Bronchial epithelial cell (primary cell): ENCODE results near the gene CMSS1. TPM values are rescaled to one million over a fixed set of nuclear protein-coding genes. Genes with fewer than 3 reads are reported as not detected.

Source experiments
- DNase-seq: peaks from one replicate; pipeline ENCODE4 v3.0.0-alpha.2; 2010; ENCODE audit warnings: low read depth
- FAIRE-seq: peaks from 2 replicates; lab custom pipeline; 2011; peaks lifted over from hg19 to GRCh38; lab: Jason Lieb, UNC
- H3K27me3 ChIP-seq: 2 replicates; pipeline ENCODE4 v1.5.1; 2011; ENCODE audit warnings: low read length; ENCODE audit not compliant: control insufficient read depth, insufficient read depth
- H3K36me3 ChIP-seq: 2 replicates; pipeline ENCODE4 v1.5.1; 2011; ENCODE audit warnings: low read length; ENCODE audit not compliant: control insufficient read depth, insufficient read depth
- H3K4me3 ChIP-seq: 2 replicates; pipeline ENCODE4 v1.5.1; 2011; ENCODE audit warnings: mild to moderate bottlenecking, low read depth, low read length, control low read depth
- CTCF ChIP-seq: IDR thresholded peaks from 2 replicates; pipeline ENCODE4 v1.5.1; 2011; ENCODE audit warnings: mild to moderate bottlenecking, moderate library complexity, low read length, control low read depth, inconsistent platforms; ENCODE audit not compliant: insufficient read depth, severe bottlenecking
- total RNA-seq: library from RNA; depleted of rRNA; stranded (reverse); fragments of >200 nt; gene quantifications from 2 replicates; pipeline ENCODE4 v1.2.1, GENCODE V29; 2014

CMSS1 gene
- total RNA-seq, 1 donor from 2014 or later: 21.3 TPM

DNA sequence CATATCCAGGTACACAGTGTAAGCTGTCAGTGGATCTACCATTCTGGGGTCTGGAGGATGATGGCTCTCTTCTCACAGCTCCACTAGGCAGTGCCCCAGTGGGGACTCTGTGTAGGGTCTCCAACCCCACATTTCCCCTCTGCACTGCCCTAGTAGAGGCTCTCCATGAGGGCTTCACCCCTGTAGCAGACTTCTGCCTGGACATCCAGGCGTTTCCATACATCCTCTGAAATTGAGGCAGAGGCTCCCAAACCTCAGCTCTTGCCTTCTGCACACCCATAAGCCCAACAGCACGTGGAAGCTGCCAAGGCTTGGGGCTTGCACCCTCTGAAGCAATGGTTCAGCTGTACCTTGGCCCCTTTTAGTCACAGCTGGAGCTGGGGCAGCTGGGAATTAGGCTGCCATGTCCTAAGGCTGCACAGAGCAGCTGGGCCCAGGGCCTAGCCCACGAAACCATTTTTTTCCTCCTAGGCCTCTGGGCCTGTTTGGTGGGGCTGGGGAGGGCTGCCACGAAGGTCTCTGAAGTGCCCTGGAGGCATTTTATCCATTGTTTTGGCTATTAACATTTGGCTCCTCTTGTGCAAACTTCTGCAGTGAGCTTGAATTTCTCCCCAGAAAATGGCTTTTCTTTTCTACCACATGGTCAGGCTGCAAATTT is 362.2 kb downstream of the CMSS1 start:
- TF ChIP-seq CTCF: no peak
- no peaks in the 10 kb centered on the region for H3K36me3 ChIP-seq
- no peak for DNase-seq
- no peaks in the 10 kb centered on the region for H3K27me3 ChIP-seq
- FAIRE-seq: no peak
- no peak overlapping the region for H3K4me3 ChIP-seq

DNA sequence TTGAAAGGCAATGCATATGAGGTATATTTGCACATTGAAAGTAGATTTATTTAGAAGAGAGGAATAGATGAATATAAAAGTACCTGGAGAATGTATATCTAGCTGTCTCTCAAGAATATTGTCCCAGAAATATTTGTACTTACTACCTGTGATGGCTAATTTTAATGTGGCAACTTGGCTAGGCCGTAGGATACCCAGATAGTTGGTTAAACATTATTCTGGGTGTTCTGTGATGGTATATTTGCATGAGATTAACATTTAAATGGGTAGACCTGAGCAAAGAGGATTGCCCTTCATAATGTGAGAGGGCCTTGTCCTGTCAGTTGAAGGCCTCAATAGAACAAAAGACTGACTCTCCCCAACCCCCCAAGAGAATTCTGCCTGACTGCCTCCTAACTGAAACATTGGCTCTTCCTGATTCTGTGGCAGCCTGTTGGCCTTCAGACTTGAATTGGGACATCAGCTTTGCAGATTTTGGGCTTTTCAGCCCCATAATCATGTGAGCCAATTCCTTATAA is 366.0 kb downstream of the CMSS1 start:
- H3K36me3 ChIP-seq: no peaks in the 10 kb centered on the region
- no peak for TF ChIP-seq CTCF
- no peak for DNase-seq
- H3K4me3 ChIP-seq: no peak overlapping the region
- FAIRE-seq: no peak
- H3K27me3 ChIP-seq: no peaks in the 10 kb centered on the region

DNA sequence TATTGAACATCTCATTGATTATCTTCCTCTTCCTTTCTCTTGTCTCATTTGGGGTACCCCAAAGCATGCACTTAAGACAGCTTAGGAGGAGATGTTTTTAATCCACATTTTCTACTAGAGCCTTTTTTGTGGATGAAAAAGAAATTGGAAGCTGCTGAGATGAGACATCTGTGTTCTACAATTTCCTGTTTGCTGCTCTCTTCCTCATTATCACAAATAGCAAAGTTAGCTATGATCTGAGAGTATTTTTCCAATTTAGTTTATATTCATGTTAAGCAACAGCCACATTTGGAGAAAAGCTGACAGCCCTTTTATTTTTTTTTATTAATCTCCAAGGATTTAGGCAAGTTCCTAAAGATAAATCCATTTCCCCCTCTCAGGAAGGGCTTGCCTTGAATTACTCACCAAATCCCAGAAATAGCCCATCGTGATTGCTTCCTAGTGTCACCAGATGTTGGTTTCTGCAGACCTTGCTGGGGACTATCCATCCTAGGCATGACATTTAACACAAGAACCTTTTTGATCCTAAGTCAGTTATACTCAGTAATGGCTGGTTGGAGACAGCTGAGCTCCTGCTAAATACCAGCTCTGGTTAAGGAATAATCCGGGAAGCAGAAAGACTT is 367.4 kb downstream of the CMSS1 start:
- H3K4me3 ChIP-seq: no peak overlapping the region
- no peak for TF ChIP-seq CTCF
- H3K27me3 ChIP-seq: no peaks in the 10 kb centered on the region
- DNase-seq: no peak
- H3K36me3 ChIP-seq: no peaks in the 10 kb centered on the region
- no peak for FAIRE-seq

DNA sequence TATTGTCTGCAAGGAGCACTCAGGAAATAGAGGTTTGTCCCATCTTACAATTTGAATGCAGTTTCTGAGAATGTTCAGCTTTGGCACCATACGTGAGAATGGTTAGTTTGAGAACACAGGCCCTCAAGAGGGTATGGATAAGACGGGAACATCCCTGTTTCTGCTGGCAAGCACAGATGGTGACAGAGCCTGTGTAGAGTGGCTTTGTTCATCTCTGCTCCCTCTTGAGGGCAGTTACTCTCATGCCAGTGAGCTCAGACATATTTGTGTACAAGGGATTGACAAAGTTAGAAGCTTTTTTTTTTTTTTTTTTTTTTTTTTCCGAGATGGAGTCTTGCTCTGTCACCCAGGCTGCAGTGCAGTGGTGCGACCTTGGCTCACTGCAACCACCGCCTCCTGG is 368.2 kb downstream of the CMSS1 start:
- no peak for FAIRE-seq
- Histone ChIP-seq H3K27me3 (no peaks in the 10 kb centered on the region), H3K36me3 (no peaks in the 10 kb centered on the region), H3K4me3 (no peak overlapping the region)
- no peak for TF ChIP-seq CTCF
- DNase-seq: no peak

DNA sequence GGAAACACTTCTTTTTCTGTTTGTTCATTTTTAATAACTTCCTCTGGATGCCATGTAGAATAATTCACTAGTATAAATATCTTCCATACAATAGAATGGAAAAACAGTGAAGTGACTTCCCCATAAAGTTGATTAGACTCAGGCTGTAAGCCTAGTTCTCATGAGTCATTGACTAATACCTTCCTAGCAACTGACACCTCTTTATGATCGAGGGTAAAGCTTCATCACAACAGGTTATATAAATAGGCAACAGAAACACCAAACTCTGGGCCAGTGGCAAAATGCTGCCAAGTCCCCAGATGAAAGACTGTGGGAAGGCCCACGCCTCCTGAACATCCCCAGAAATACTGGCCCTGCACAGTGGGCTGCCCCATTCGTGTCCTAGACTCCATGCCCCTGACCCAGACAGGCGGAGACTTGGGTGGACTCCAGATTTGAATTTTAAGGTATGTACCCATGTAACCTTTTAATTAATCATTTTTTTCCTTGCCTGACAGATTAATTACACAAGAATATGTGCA is 371.8 kb downstream of the CMSS1 start:
- DNase-seq (no peak), FAIRE-seq (no peak)
- no peaks in the 10 kb centered on the region for H3K36me3 ChIP-seq
- no peak overlapping the region for H3K4me3 ChIP-seq
- no peak for TF ChIP-seq CTCF
- H3K27me3 ChIP-seq: no peaks in the 10 kb centered on the region

GRCh38 chr3:100195375-100195774 is 377.7 kb downstream of the CMSS1 start:
- FAIRE-seq (no peak), DNase-seq (no peak)
- Histone ChIP-seq H3K36me3 (no peaks in the 10 kb centered on the region), H3K4me3 (no peak overlapping the region), H3K27me3 (no peaks in the 10 kb centered on the region)
- TF ChIP-seq CTCF: no peak
